T-cell (primary cell): Measurements from ENCODE around the gene SOS1. TPM values are rescaled to one million over a fixed set of nuclear protein-coding genes. Genes with fewer than 3 reads are reported as not detected.
"Not testable (repeated sequence)": the region's sequence is repeated elsewhere in the genome, so short reads cannot be mapped to it uniquely, and the experiment has no call there.

Experiments used
- ATAC-seq, 4 experiments: fragments of 200-7000 bp in 3 of 4; fragments of 150-1000 bp in 1 of 4; cut with Tn5 transposase; replicated peaks in 1 of 4; 1 replicate in 3 of 4; 2 replicates in 1 of 4; pipeline ENCODE4 v1.10.0; 2021; ENCODE audit warnings: moderate library complexity in 3 of 4, mild to moderate bottlenecking in 2 of 4, moderate number of reproducible peaks in 1 of 4
- CTCF ChIA-PET, 2 donors: fragments of 300-600 bp; sonication (Branson Sonifier 250); formaldehyde crosslinking; loops; one replicate each; lab custom pipeline; 2022; ENCODE audit warnings: antibody characterized with exemption in 2 of 2; lab: Charles Lee
- POLR2A ChIA-PET, 2 donors: fragments of 300-600 bp; sonication (Branson Sonifier 250); formaldehyde crosslinking; loops; one replicate each; lab custom pipeline; 2022; ENCODE audit warnings: antibody characterized with exemption in 2 of 2; lab: Charles Lee
- DNase-seq, 35 experiments: peaks; one replicate each; pipeline versions ENCODE4 v3.0.0 to v3.0.0-alpha.2; 2013 to 2023
- H3K27ac ChIP-seq: one replicate; pipeline ENCODE4 v1.5.1; 2013; ENCODE audit warnings: low read length
- H3K27me3 ChIP-seq, 2 experiments: replicated peaks in 1 of 2; 1 replicate in 1 of 2; 2 replicates in 1 of 2; pipeline versions ENCODE4 v1.6.1 to v1.7.0; 2013; ENCODE audit warnings: low read length in 1 of 2, mixed read lengths in 1 of 2; ENCODE audit not compliant: control insufficient read depth in 2 of 2, insufficient read depth in 2 of 2; ENCODE audit errors: extremely low read depth in 1 of 2
- H3K36me3 ChIP-seq, 2 donors: 1 replicate in 1 of 2; 2 replicates in 1 of 2; pipeline versions ENCODE4 v1.6.1 to v1.7.0; 2013; ENCODE audit warnings: low read length in 1 of 2; ENCODE audit not compliant: control insufficient read depth in 2 of 2, insufficient read depth in 1 of 2; ENCODE audit errors: extremely low read depth in 1 of 2
- H3K4me1 ChIP-seq, 2 experiments: 1 replicate in 1 of 2; 2 replicates in 1 of 2; pipeline versions ENCODE4 v1.6.1 to v1.7.0; 2013; ENCODE audit warnings: low read length in 2 of 2, mixed read lengths in 1 of 2; ENCODE audit not compliant: insufficient read depth in 2 of 2, control insufficient read depth in 1 of 2; ENCODE audit errors: extremely low read depth in 1 of 2
- H3K4me3 ChIP-seq, 2 donors: 1 replicate in 1 of 2; 2 replicates in 1 of 2; pipeline versions ENCODE4 v1.5.1 to v1.7.0; 2013; ENCODE audit warnings: mild to moderate bottlenecking in 2 of 2, low read length in 1 of 2, moderate library complexity in 1 of 2; ENCODE audit not compliant: control insufficient read depth in 1 of 2; ENCODE audit errors: extremely low read depth in 1 of 2
- H3K9me3 ChIP-seq: 2 replicates; pipeline ENCODE4 v1.7.0; 2013
- H3K27ac Mint-ChIP-seq, 2 donors: one replicate each; pipeline ENCODE4 v1.8.0; 2020 to 2021; ENCODE audit warnings: mild to moderate bottlenecking in 2 of 2, mixed read lengths in 2 of 2
- H3K27me3 Mint-ChIP-seq, 2 donors: one replicate each; pipeline ENCODE4 v1.8.0; 2021 to 2022; ENCODE audit warnings: mixed read lengths in 2 of 2
- H3K36me3 Mint-ChIP-seq: one replicate; pipeline ENCODE4 v1.8.0; 2021; ENCODE audit warnings: mixed read lengths
- H3K4me1 Mint-ChIP-seq, 3 donors: one replicate each; pipeline ENCODE4 v1.8.0; 2020 to 2022; ENCODE audit warnings: mixed read lengths in 3 of 3, mild to moderate bottlenecking in 1 of 3
- H3K4me3 Mint-ChIP-seq, 3 donors: one replicate each; pipeline ENCODE4 v1.8.0; 2020 to 2022; ENCODE audit warnings: mild to moderate bottlenecking in 3 of 3, mixed read lengths in 3 of 3, moderate library complexity in 3 of 3
- H3K9me3 Mint-ChIP-seq, 3 donors: one replicate each; pipeline ENCODE4 v1.8.0; 2020 to 2022; ENCODE audit warnings: mixed read lengths in 3 of 3
- WGBS: methylation state at CpG from one replicate; pipeline ENCODE4 v1.1.5; 2013; ENCODE audit warnings: missing lambda C conversion rate; ENCODE audit not compliant: insufficient coverage; 5-methylcytosine and 5-hydroxymethylcytosine counted together
- total RNA-seq, 35 experiments: library from RNA in 6 of 35; stranded (reverse) in 6 of 35; fragments of 120-200 nt in 1 of 35; gene quantifications; one replicate each; pipeline versions ENCODE4 v1.2.1 to v1.2.4 and lab custom pipeline; 2013 to 2026

SOS1 gene
- total RNA-seq, 5 donors from 2014 or later (not counting 1 experiment from before 2014, with no cell fraction given), result 44.3 to 138 (median 82.9) TPM

GRCh38 chr2:39156107-39156506, 35.3 kb upstream of the SOS1 start:
- no peak overlapping the region for H3K27ac ChIP-seq
- no peaks in the 10 kb centered on the region for H3K4me1 ChIP-seq
- Mint-ChIP-seq H3K4me3 (no peak overlapping the region), H3K9me3 (no peaks in the 10 kb centered on the region), H3K27ac (no peak overlapping the region), H3K4me1 (no peaks in the 10 kb centered on the region), H3K36me3 (no peaks in the 10 kb centered on the region), H3K27me3 (no peaks in the 10 kb centered on the region)
- no peaks in the 10 kb centered on the region for H3K27me3 ChIP-seq
- no peaks in the 10 kb centered on the region for H3K36me3 ChIP-seq
- no peak for DNase-seq
- ATAC-seq, result no peak
- ChIA-PET CTCF (no interaction called here), POLR2A (no interaction called here)
- no peaks in the 10 kb centered on the region for H3K9me3 ChIP-seq
- no peak overlapping the region for H3K4me3 ChIP-seq

DNA sequence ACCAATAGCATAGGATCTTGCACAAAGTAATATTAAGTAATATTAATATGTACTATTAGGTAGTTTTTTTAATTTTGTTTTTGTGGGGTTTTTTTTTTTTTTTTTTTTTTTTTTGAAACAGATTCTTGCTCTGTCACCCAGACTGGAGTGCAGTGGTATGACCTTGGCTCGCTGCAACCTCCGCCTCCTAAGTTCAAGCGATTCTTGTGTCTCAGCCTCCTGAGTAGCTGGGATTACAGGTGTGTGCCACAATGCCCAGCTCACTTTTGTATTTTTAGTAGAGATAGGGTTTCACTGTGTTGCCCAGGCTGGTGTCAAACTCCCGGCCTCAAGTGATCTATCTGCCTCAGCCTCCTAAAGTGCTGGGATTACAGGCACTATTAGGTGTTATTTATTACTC, 34.7 kb upstream of the SOS1 start:
- ATAC-seq, H3K36me3 ChIP-seq, DNase-seq, CTCF ChIA-PET, H3K4me3 ChIP-seq, H3K27ac Mint-ChIP-seq, H3K4me1 ChIP-seq, H3K36me3 Mint-ChIP-seq, H3K27ac ChIP-seq, H3K4me1 Mint-ChIP-seq, H3K27me3 Mint-ChIP-seq, H3K4me3 Mint-ChIP-seq, H3K9me3 Mint-ChIP-seq, H3K9me3 ChIP-seq, H3K27me3 ChIP-seq: not testable (repeated sequence)
- WGBS, result no CpG with 5 or more reads among the region's 4 CpGs
- POLR2A ChIA-PET, result interaction anchor here in 1 of 2 donors (0.5 kb wide), 1 partner anchor 29 kb away, joined by 3 read pairs; no protein-coding TSS in a partner anchor

GRCh38 chr2:39154944-39155343, 34.1 kb upstream of the SOS1 start:
- ChIA-PET CTCF (interaction anchor here in 1 of 2 donors (0.6 kb wide), 1 partner anchor 759 kb away, joined by 3 read pairs; no protein-coding TSS in a partner anchor), POLR2A (interaction anchor here in 1 of 2 donors (0.5 kb wide), 1 partner anchor 29 kb away, joined by 3 read pairs; no protein-coding TSS in a partner anchor)
- ATAC-seq (no peak), DNase-seq (no peak)
- WGBS, result no CpG with 5 or more reads among the region's 3 CpGs
- Mint-ChIP-seq H3K27ac (no peak overlapping the region), H3K4me1 (peaks cover 0 to 2% (median 0%) of the 10 kb centered on the region in 3 donors), H3K4me3 (no peak overlapping the region), H3K27me3 (no peaks in the 10 kb centered on the region), H3K36me3 (no peaks in the 10 kb centered on the region), H3K9me3 (no peaks in the 10 kb centered on the region)
- Histone ChIP-seq H3K4me1 (no peaks in the 10 kb centered on the region), H3K27ac (no peak overlapping the region), H3K9me3 (no peaks in the 10 kb centered on the region), H3K36me3 (no peaks in the 10 kb centered on the region), H3K27me3 (no peaks in the 10 kb centered on the region), H3K4me3 (no peak overlapping the region)

DNA sequence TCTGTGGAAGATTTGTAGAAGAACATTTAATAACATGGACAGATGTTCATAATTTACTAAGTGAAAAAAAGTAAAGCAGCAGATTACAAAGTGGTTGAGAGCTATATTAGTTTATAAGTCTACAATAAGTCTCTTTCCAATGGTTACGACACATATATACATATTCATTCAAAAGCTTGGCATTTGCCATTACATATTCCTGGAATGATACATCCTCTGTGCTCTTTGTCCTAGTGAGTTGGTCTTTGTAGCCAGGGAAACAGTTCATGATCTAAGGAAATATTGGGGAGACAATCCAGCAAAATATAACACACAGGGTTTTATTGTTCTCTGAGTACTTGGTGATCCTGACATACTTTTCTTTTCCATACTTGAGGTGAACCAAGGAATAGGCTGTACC, 32.5 kb upstream of the SOS1 start:
- H3K27ac Mint-ChIP-seq, result no peak overlapping the region
- no CpG with 5 or more reads among the region's 1 CpG for WGBS
- Histone ChIP-seq H3K4me1 (no peaks in the 10 kb centered on the region), H3K27me3 (no peaks in the 10 kb centered on the region), H3K4me3 (no peak overlapping the region), H3K9me3 (no peaks in the 10 kb centered on the region), H3K36me3 (no peaks in the 10 kb centered on the region), H3K27ac (no peak overlapping the region)
- H3K27me3 Mint-ChIP-seq, result no peaks in the 10 kb centered on the region
- no peaks in the 10 kb centered on the region for H3K36me3 Mint-ChIP-seq
- no peak for ATAC-seq
- no peak for DNase-seq
- ChIA-PET POLR2A (no interaction called here), CTCF (interaction anchor here in 1 of 2 donors (0.6 kb wide), 1 partner anchor 41 kb away, joined by 3 read pairs; no protein-coding TSS in a partner anchor)
- H3K4me3 Mint-ChIP-seq, result no peak overlapping the region
- no peaks in the 10 kb centered on the region for H3K9me3 Mint-ChIP-seq
- peaks cover 0 to 2% (median 0%) of the 10 kb centered on the region in 3 donors for H3K4me1 Mint-ChIP-seq

GRCh38 chr2:39152504-39152903, 31.7 kb upstream of the SOS1 start:
- Mint-ChIP-seq H3K36me3 (no peaks in the 10 kb centered on the region), H3K4me3 (no peak overlapping the region), H3K27me3 (no peaks in the 10 kb centered on the region), H3K9me3 (no peaks in the 10 kb centered on the region), H3K4me1 (peaks cover 0 to 2% (median 0%) of the 10 kb centered on the region in 3 donors), H3K27ac (no peak overlapping the region)
- ChIA-PET CTCF (no interaction called here), POLR2A (no interaction called here)
- DNase-seq (no peak), ATAC-seq (no peak)
- no peaks in the 10 kb centered on the region for H3K4me1 ChIP-seq
- H3K27me3 ChIP-seq, result no peaks in the 10 kb centered on the region
- H3K27ac ChIP-seq, result no peak overlapping the region
- H3K36me3 ChIP-seq, result no peaks in the 10 kb centered on the region
- no peak overlapping the region for H3K4me3 ChIP-seq
- no peaks in the 10 kb centered on the region for H3K9me3 ChIP-seq
- no CpG with 5 or more reads among the region's 2 CpGs for WGBS

GRCh38 chr2:39150890-39151497, 30.1 kb upstream of the SOS1 start:
- H3K27me3 ChIP-seq, result no peaks in the 10 kb centered on the region
- H3K36me3 Mint-ChIP-seq, result no peaks in the 10 kb centered on the region
- CTCF ChIA-PET, result interaction anchor here in 1 of 2 donors (0.7 kb wide), 1 partner anchor 62 kb away, joined by 4 read pairs; no protein-coding TSS in a partner anchor
- POLR2A ChIA-PET, result interaction anchor here (0.6 kb wide), 2 partner anchors 18 to 258 kb away, joined by 4 to 7 read pairs; no protein-coding TSS in a partner anchor
- no peaks in the 10 kb centered on the region for H3K9me3 Mint-ChIP-seq
- DNase-seq, result no peak
- ATAC-seq, result no peak
- no peak overlapping the region for H3K27ac ChIP-seq
- H3K9me3 ChIP-seq, result no peaks in the 10 kb centered on the region
- peaks cover 0 to 2% (median 0%) of the 10 kb centered on the region in 3 donors for H3K4me1 Mint-ChIP-seq
- no peaks in the 10 kb centered on the region for H3K27me3 Mint-ChIP-seq
- H3K4me1 ChIP-seq, result no peaks in the 10 kb centered on the region
- no peak overlapping the region for H3K4me3 ChIP-seq
- H3K27ac Mint-ChIP-seq, result no peak overlapping the region
- H3K36me3 ChIP-seq, result no peaks in the 10 kb centered on the region
- 62% methylated on average over 3 of the region's 9 CpGs for WGBS
- no peak overlapping the region for H3K4me3 Mint-ChIP-seq
